BJ (cell line): ENCODE data around the gene PARM1. TPM values are rescaled to one million over a fixed set of nuclear protein-coding genes. Genes with fewer than 3 reads are reported as not detected.

Source experiments
- CTCF ChIA-PET: fragments of 350-600 bp; formaldehyde crosslinking; extraction: SDS; loops from one replicate; lab custom pipeline; 2021; ENCODE audit warnings: antibody characterized with exemption, inconsistent platforms; lab: Yijun Ruan, JAX
- POLR2A ChIA-PET: fragments of 300-600 bp; sonication (Branson Sonifier 250); formaldehyde crosslinking; extraction: SDS; loops from one replicate; lab custom pipeline; 2021; ENCODE audit warnings: antibody characterized with exemption; lab: Charles Lee
- DNase-seq: peaks from one replicate; pipeline ENCODE4 v3.0.0-alpha.2; 2011; ENCODE audit warnings: low read depth
- H3K27me3 ChIP-seq: 2 replicates; pipeline ENCODE4 v1.6.0; 2011; ENCODE audit warnings: low read length; ENCODE audit not compliant: control insufficient read depth, insufficient read depth
- H3K36me3 ChIP-seq: 2 replicates; pipeline ENCODE4 v1.5.1; 2011; ENCODE audit warnings: low read length; ENCODE audit not compliant: control insufficient read depth, insufficient read depth
- H3K4me3 ChIP-seq: 2 replicates; pipeline ENCODE4 v1.5.1; 2011; ENCODE audit warnings: low read depth, mild to moderate bottlenecking, control low read depth, low read length
- CTCF ChIP-seq: IDR thresholded peaks from 2 replicates; pipeline ENCODE4 v1.5.1; 2011; ENCODE audit warnings: low read depth, mild to moderate bottlenecking, control low read depth, inconsistent platforms, low read length, moderate library complexity; ENCODE audit not compliant: insufficient read depth
- polyA plus RNA-seq: library from polyadenylated mRNA; depleted of rRNA; stranded (reverse); fragments of >200 nt; gene quantifications from 2 replicates; pipeline ENCODE4 v1.2.3, GENCODE V29; 2011

The PARM1 gene
- polyA plus RNA-seq, 1 experiment, result 0.01 TPM

- no peaks in the 10 kb centered on the region for H3K27me3 ChIP-seq
- H3K4me3 ChIP-seq, result no peak overlapping the region
- POLR2A ChIA-PET, result no interaction called here
- CTCF ChIA-PET, result no interaction called here
- DNase-seq, result no peak
- no peak for TF ChIP-seq CTCF
- no peaks in the 10 kb centered on the region for H3K36me3 ChIP-seq
These were observed 75.0 kb downstream of the PARM1 start for GRCh38 chr4:75007891-75008290.

GRCh38 chr4:75009138-75009537 is 76.2 kb downstream of the PARM1 start:
- H3K4me3 ChIP-seq, result no peak overlapping the region
- no peak for TF ChIP-seq CTCF
- no peaks in the 10 kb centered on the region for H3K36me3 ChIP-seq
- no peaks in the 10 kb centered on the region for H3K27me3 ChIP-seq
- DNase-seq, result no peak
- ChIA-PET POLR2A (no interaction called here), CTCF (no interaction called here)

GRCh38 chr4:75011131-75011795 is 78.3 kb downstream of the PARM1 start:
- TF ChIP-seq CTCF, result no peak
- CTCF ChIA-PET, result no interaction called here
- no peak for DNase-seq
- POLR2A ChIA-PET, result no interaction called here
- H3K27me3 ChIP-seq, result no peaks in the 10 kb centered on the region
- H3K4me3 ChIP-seq, result no peak overlapping the region
- H3K36me3 ChIP-seq, result no peaks in the 10 kb centered on the region

- H3K4me3 ChIP-seq, result no peak overlapping the region
- ChIA-PET POLR2A (no interaction called here), CTCF (no interaction called here)
- no peaks in the 10 kb centered on the region for H3K27me3 ChIP-seq
- no peak for TF ChIP-seq CTCF
- no peaks in the 10 kb centered on the region for H3K36me3 ChIP-seq
- no peak for DNase-seq
These were observed 82.7 kb downstream of the PARM1 start for GRCh38 chr4:75015627-75016026.

- ChIA-PET CTCF (no interaction called here), POLR2A (no interaction called here)
- DNase-seq, result no peak
- H3K36me3 ChIP-seq, result no peaks in the 10 kb centered on the region
- H3K27me3 ChIP-seq, result no peaks in the 10 kb centered on the region
- TF ChIP-seq CTCF, result no peak
- H3K4me3 ChIP-seq, result no peak overlapping the region
These were observed 83.6 kb downstream of the PARM1 start for GRCh38 chr4:75016472-75016871.
